GM18868 (cell line): ENCODE results near the gene ARMC8.

ENCODE experiments used
- ATAC-seq: cut with Tn5 transposase; IDR thresholded peaks from one replicate; pipeline ENCODE4 v1.9.1; 2021; ENCODE audit warnings: mild to moderate bottlenecking, moderate library complexity; ENCODE audit not compliant: unreplicated experiment

The ARMC8 gene

GRCh38 chr3:138242466-138242865 lies 55.4 kb downstream of the ARMC8 start:
- ATAC-seq = no peak

- no peak for ATAC-seq
Observed at GRCh38 chr3:138245026-138245425, 57.9 kb downstream of the ARMC8 start.

GRCh38 chr3:138249636-138250035 lies 62.5 kb downstream of the ARMC8 start:
- ATAC-seq = no peak

GRCh38 chr3:138253609-138254008 lies 66.5 kb downstream of the ARMC8 start:
- ATAC-seq = no peak

- ATAC-seq = no peak
Observed at GRCh38 chr3:138254216-138254615, 67.1 kb downstream of the ARMC8 start.

- ATAC-seq = no peak
Observed at GRCh38 chr3:138256022-138256421, 68.9 kb downstream of the ARMC8 start.

GRCh38 chr3:138257986-138258385 lies 70.9 kb downstream of the ARMC8 start:
- no peak for ATAC-seq

- ATAC-seq = no peak
Observed at GRCh38 chr3:138259126-138259525, 72.0 kb downstream of the ARMC8 start.

- no peak for ATAC-seq
Observed at GRCh38 chr3:138260611-138261010, 73.5 kb downstream of the ARMC8 start.

- no peak for ATAC-seq
Observed at GRCh38 chr3:138263104-138263503, 76.0 kb downstream of the ARMC8 start.

- no peak for ATAC-seq
Observed at GRCh38 chr3:138265745-138266144, 78.6 kb downstream of the ARMC8 start.

GRCh38 chr3:138267083-138267482 lies 80.0 kb downstream of the ARMC8 start:
- ATAC-seq = no peak

- no peak for ATAC-seq
Observed at GRCh38 chr3:138270245-138270644, 83.1 kb downstream of the ARMC8 start.

- ATAC-seq = peak; percentile 69
Observed at GRCh38 chr3:138271189-138271794, 84.2 kb downstream of the ARMC8 start.

GRCh38 chr3:138281561-138281960 lies 94.5 kb downstream of the ARMC8 start:
- no peak for ATAC-seq

GRCh38 chr3:138282836-138283235 lies 95.7 kb downstream of the ARMC8 start:
- ATAC-seq = no peak

- ATAC-seq = no peak
Observed at GRCh38 chr3:138284079-138284478, 97.0 kb downstream of the ARMC8 start.

- no peak for ATAC-seq
Observed at GRCh38 chr3:138284957-138285477, 97.9 kb downstream of the ARMC8 start.

GRCh38 chr3:138289260-138289659 lies 102.2 kb downstream of the ARMC8 start:
- ATAC-seq = no peak

GRCh38 chr3:138289701-138290100 lies 102.6 kb downstream of the ARMC8 start:
- no peak for ATAC-seq

GRCh38 chr3:138296639-138297038 lies 109.5 kb downstream of the ARMC8 start:
- no peak for ATAC-seq

GRCh38 chr3:138297059-138297607 lies 110.0 kb downstream of the ARMC8 start:
- no peak for ATAC-seq

- no peak for ATAC-seq
Observed at GRCh38 chr3:138297876-138298275, 110.8 kb downstream of the ARMC8 start.
